B cell (primary cell): ENCODE data around the gene RSU1. TPM values are rescaled to one million over a fixed set of nuclear protein-coding genes. Genes with fewer than 3 reads are reported as not detected.

Experiments
- ATAC-seq: fragments of 200-7000 bp; cut with Tn5 transposase; one replicate; pipeline ENCODE4 v1.10.0; 2021; ENCODE audit warnings: low read depth, mild to moderate bottlenecking, moderate number of reproducible peaks, moderate library complexity
- CTCF ChIA-PET: fragments of 350-600 bp; sonication (Branson Sonifier 250); formaldehyde crosslinking; loops from one replicate; lab custom pipeline; 2021; ENCODE audit warnings: antibody characterized with exemption, inconsistent platforms; lab: Charles Lee
- POLR2A ChIA-PET: fragments of 350-600 bp; sonication (Branson Sonifier 250); formaldehyde crosslinking; loops from one replicate; lab custom pipeline; 2021; ENCODE audit warnings: antibody characterized with exemption; lab: Charles Lee
- DNase-seq: peaks from one replicate; pipeline ENCODE4 v3.0.0; 2013
- H2AFZ ChIP-seq: 2 replicates; pipeline ENCODE4 v1.6.1; 2012; ENCODE audit warnings: mild to moderate bottlenecking, low read depth, low read length; ENCODE audit not compliant: insufficient read depth, poor library complexity, severe bottlenecking
- H3K27ac ChIP-seq, 2 donors: 1 replicate in 1 of 2; 2 replicates in 1 of 2; pipeline ENCODE4 v1.5.1; 2012 to 2013; ENCODE audit warnings: low read length in 2 of 2, mild to moderate bottlenecking in 2 of 2, moderate library complexity in 1 of 2
- H3K27me3 ChIP-seq, 4 experiments: fragments of 200-600 bp in 1 of 4; sonication (generic) in 1 of 4; replicated peaks in 1 of 4; 1 replicate in 2 of 4; 2 replicates in 2 of 4; pipeline versions ENCODE4 v1.6.1 to v1.7.0; 2013 to 2016; ENCODE audit warnings: low read length in 3 of 4, mild to moderate bottlenecking in 2 of 4, mixed read lengths in 1 of 4, moderate library complexity in 1 of 4; ENCODE audit not compliant: insufficient read depth in 4 of 4, control insufficient read depth in 3 of 4; ENCODE audit errors: control extremely low read depth in 1 of 4
- H3K36me3 ChIP-seq, 2 experiments: replicated peaks in 1 of 2; 1 replicate in 1 of 2; 2 replicates in 1 of 2; pipeline versions ENCODE4 v1.6.1 to v1.7.1; 2013; ENCODE audit warnings: low read length in 1 of 2; ENCODE audit not compliant: insufficient read depth in 2 of 2, control insufficient read depth in 1 of 2; ENCODE audit errors: control extremely low read depth in 1 of 2, extremely low read depth in 1 of 2
- H3K4me1 ChIP-seq, 2 donors: fragments of 200-600 bp in 1 of 2; sonication (generic) in 1 of 2; 1 replicate in 1 of 2; 2 replicates in 1 of 2; pipeline versions ENCODE4 v1.5.1 to v1.6.1; 2013 to 2017; ENCODE audit warnings: low read length in 2 of 2; ENCODE audit not compliant: control insufficient read depth in 2 of 2, insufficient read depth in 2 of 2
- H3K4me2 ChIP-seq: replicated peaks from 2 replicates; pipeline ENCODE3; 2012; ENCODE audit warnings: mild to moderate bottlenecking, low read depth, low read length; ENCODE audit not compliant: poor library complexity, severe bottlenecking
- H3K4me3 ChIP-seq, 5 experiments: fragments of 200-600 bp in 1 of 5; sonication (generic) in 1 of 5; 1 replicate in 3 of 5; 2 replicates in 2 of 5; pipeline versions ENCODE4 v1.5.1 to v1.7.0; 2011 to 2016; ENCODE audit warnings: low read length in 4 of 5, mild to moderate bottlenecking in 4 of 5, low read depth in 2 of 5, control low read depth in 1 of 5, moderate library complexity in 1 of 5; ENCODE audit not compliant: insufficient read depth in 1 of 5; ENCODE audit errors: control extremely low read depth in 1 of 5, extremely low read depth in 1 of 5
- H3K79me2 ChIP-seq: fragments of 200-600 bp; sonication (generic); one replicate; pipeline ENCODE4 v1.6.0; 2016; ENCODE audit warnings: low read length; ENCODE audit not compliant: control insufficient read depth, insufficient read depth
- H3K9ac ChIP-seq: fragments of 200-600 bp; sonication (generic); 2 replicates; pipeline ENCODE4 v1.6.1; 2017; ENCODE audit warnings: mild to moderate bottlenecking, low read length, moderate library complexity
- H3K9me3 ChIP-seq, 3 donors: one replicate each; pipeline versions ENCODE4 v1.6.1 to v1.7.1; 2013; ENCODE audit warnings: low read length in 2 of 3; ENCODE audit not compliant: control insufficient read depth in 2 of 3, insufficient read depth in 1 of 3; ENCODE audit errors: control extremely low read depth in 1 of 3
- H4K20me1 ChIP-seq: 2 replicates; pipeline ENCODE4 v1.6.0; 2012; ENCODE audit warnings: mild to moderate bottlenecking, low read length; ENCODE audit not compliant: insufficient read depth, control insufficient read depth, poor library complexity, severe bottlenecking
- H3K27ac Mint-ChIP-seq: one replicate; pipeline ENCODE4 v1.8.0; 2021; ENCODE audit warnings: mixed read lengths
- H3K27me3 Mint-ChIP-seq: one replicate; pipeline ENCODE4 v1.8.0; 2021; ENCODE audit warnings: mixed read lengths
- H3K4me1 Mint-ChIP-seq: one replicate; pipeline ENCODE4 v1.8.0; 2021; ENCODE audit warnings: mixed read lengths
- H3K4me3 Mint-ChIP-seq: one replicate; pipeline ENCODE4 v1.8.0; 2021; ENCODE audit warnings: mixed read lengths
- H3K9me3 Mint-ChIP-seq: one replicate; pipeline ENCODE4 v1.8.0; 2022; ENCODE audit warnings: mixed read lengths; ENCODE audit not compliant: insufficient read depth
- CTCF ChIP-seq: fragments of 200-600 bp; IDR thresholded peaks from one replicate; pipeline ENCODE4 v1.8.0; 2022; ENCODE audit warnings: antibody characterized with exemption, mild to moderate bottlenecking
- EZH2 ChIP-seq: IDR thresholded peaks from 2 replicates; pipeline ENCODE4 v1.6.1; 2012; ENCODE audit warnings: borderline replicate concordance, low read depth, mild to moderate bottlenecking, moderate library complexity, low read length; ENCODE audit not compliant: insufficient read depth, poor library complexity, severe bottlenecking
- WGBS: methylation state at CpG from one replicate; pipeline ENCODE4 v1.1.5; 2013; ENCODE audit warnings: missing lambda C conversion rate; ENCODE audit not compliant: insufficient coverage; 5-methylcytosine and 5-hydroxymethylcytosine counted together
- intact Hi-C: fragments of 100-400 bp; cut with micrococcal nuclease; formaldehyde crosslinking; loops from one replicate; pipeline ENCODE4 v1.10.0; 2022
- polyA plus RNA-seq: library from polyadenylated mRNA; depleted of rRNA; stranded (reverse); fragments of >200 nt; gene quantifications from 2 replicates; pipeline ENCODE4 v1.2.3, GENCODE V29; 2012
- total RNA-seq, 2 donors: library from RNA; stranded (reverse); fragments of 120-200 nt in 1 of 2; gene quantifications; 1 replicate in 1 of 2; 2 replicates in 1 of 2; pipeline versions ENCODE4 v1.2.3 to v1.2.4, GENCODE V29; 2013 to 2022

The RSU1 gene
- total and polyA plus RNA-seq, 2 donors (not counting 1 experiment from before 2014, with no cell fraction given) = 33.4 to 41.1 TPM

GRCh38 chr10:16712883-16713282, 104.3 kb downstream of the RSU1 start:
- H3K4me3 Mint-ChIP-seq = no peak overlapping the region
- no peaks in the 10 kb centered on the region for H4K20me1 ChIP-seq
- no peak overlapping the region for H3K4me3 ChIP-seq
- H3K36me3 ChIP-seq = no peaks in the 10 kb centered on the region
- H3K4me1 ChIP-seq = no peaks in the 10 kb centered on the region
- no peaks in the 10 kb centered on the region for H3K4me1 Mint-ChIP-seq
- no peak overlapping the region for H3K27ac ChIP-seq
- TF ChIP-seq EZH2 = no peak
- no peak for TF ChIP-seq CTCF
- H3K9me3 Mint-ChIP-seq = peaks cover 26% of the 10 kb centered on the region
- ATAC-seq = no peak
- H3K27me3 Mint-ChIP-seq = no peaks in the 10 kb centered on the region
- WGBS = no CpG with 5 or more reads among the region's 1 CpG
- H3K27me3 ChIP-seq = no peaks in the 10 kb centered on the region
- no peaks in the 10 kb centered on the region for H3K79me2 ChIP-seq
- no peak for DNase-seq
- H3K27ac Mint-ChIP-seq = no peak overlapping the region
- H3K9ac ChIP-seq = no peak overlapping the region
- ChIA-PET CTCF (no interaction called here), POLR2A (no interaction called here)
- intact Hi-C loops = no loop called here
- no peak overlapping the region for H2AFZ ChIP-seq
- H3K9me3 ChIP-seq = peaks cover 1 to 26% (median 17%) of the 10 kb centered on the region in 3 donors
- H3K4me2 ChIP-seq = no peak overlapping the region

- TF ChIP-seq CTCF = no peak
- intact Hi-C loops = no loop called here
- ATAC-seq = no peak
- no peak for DNase-seq
- Histone ChIP-seq H3K4me1 (no peaks in the 10 kb centered on the region), H3K9ac (no peak overlapping the region), H3K4me2 (no peak overlapping the region), H3K4me3 (no peak overlapping the region), H3K27me3 (no peaks in the 10 kb centered on the region), H3K79me2 (no peaks in the 10 kb centered on the region), H3K9me3 (peaks cover 0 to 10% (median 8%) of the 10 kb centered on the region in 3 donors), H3K36me3 (no peaks in the 10 kb centered on the region), H3K27ac (no peak overlapping the region), H4K20me1 (no peaks in the 10 kb centered on the region), H2AFZ (no peak overlapping the region)
- no peaks in the 10 kb centered on the region for H3K27me3 Mint-ChIP-seq
- peaks cover 5% of the 10 kb centered on the region for H3K9me3 Mint-ChIP-seq
- H3K4me3 Mint-ChIP-seq = no peak overlapping the region
- H3K4me1 Mint-ChIP-seq = no peaks in the 10 kb centered on the region
- no peak overlapping the region for H3K27ac Mint-ChIP-seq
- 96% methylated on average over 3 of the region's 5 CpGs for WGBS
- CTCF ChIA-PET = no interaction called here
- POLR2A ChIA-PET = no interaction called here
These were observed 116.9 kb downstream of the RSU1 start for GRCh38 chr10:16700331-16700730.
